GM21786 (cell line): ENCODE results near the gene PIK3C2A.
"Not testable (repeated sequence)": the region's sequence is repeated elsewhere in the genome, so short reads cannot be mapped to it uniquely, and the experiment has no call there.

Experiments used
- ATAC-seq: cut with Tn5 transposase; IDR thresholded peaks from one replicate; pipeline ENCODE4 v1.9.1; 2021; ENCODE audit not compliant: unreplicated experiment

The PIK3C2A gene, protein sequence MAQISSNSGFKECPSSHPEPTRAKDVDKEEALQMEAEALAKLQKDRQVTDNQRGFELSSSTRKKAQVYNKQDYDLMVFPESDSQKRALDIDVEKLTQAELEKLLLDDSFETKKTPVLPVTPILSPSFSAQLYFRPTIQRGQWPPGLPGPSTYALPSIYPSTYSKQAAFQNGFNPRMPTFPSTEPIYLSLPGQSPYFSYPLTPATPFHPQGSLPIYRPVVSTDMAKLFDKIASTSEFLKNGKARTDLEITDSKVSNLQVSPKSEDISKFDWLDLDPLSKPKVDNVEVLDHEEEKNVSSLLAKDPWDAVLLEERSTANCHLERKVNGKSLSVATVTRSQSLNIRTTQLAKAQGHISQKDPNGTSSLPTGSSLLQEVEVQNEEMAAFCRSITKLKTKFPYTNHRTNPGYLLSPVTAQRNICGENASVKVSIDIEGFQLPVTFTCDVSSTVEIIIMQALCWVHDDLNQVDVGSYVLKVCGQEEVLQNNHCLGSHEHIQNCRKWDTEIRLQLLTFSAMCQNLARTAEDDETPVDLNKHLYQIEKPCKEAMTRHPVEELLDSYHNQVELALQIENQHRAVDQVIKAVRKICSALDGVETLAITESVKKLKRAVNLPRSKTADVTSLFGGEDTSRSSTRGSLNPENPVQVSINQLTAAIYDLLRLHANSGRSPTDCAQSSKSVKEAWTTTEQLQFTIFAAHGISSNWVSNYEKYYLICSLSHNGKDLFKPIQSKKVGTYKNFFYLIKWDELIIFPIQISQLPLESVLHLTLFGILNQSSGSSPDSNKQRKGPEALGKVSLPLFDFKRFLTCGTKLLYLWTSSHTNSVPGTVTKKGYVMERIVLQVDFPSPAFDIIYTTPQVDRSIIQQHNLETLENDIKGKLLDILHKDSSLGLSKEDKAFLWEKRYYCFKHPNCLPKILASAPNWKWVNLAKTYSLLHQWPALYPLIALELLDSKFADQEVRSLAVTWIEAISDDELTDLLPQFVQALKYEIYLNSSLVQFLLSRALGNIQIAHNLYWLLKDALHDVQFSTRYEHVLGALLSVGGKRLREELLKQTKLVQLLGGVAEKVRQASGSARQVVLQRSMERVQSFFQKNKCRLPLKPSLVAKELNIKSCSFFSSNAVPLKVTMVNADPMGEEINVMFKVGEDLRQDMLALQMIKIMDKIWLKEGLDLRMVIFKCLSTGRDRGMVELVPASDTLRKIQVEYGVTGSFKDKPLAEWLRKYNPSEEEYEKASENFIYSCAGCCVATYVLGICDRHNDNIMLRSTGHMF (N-terminal part only)

DNA sequence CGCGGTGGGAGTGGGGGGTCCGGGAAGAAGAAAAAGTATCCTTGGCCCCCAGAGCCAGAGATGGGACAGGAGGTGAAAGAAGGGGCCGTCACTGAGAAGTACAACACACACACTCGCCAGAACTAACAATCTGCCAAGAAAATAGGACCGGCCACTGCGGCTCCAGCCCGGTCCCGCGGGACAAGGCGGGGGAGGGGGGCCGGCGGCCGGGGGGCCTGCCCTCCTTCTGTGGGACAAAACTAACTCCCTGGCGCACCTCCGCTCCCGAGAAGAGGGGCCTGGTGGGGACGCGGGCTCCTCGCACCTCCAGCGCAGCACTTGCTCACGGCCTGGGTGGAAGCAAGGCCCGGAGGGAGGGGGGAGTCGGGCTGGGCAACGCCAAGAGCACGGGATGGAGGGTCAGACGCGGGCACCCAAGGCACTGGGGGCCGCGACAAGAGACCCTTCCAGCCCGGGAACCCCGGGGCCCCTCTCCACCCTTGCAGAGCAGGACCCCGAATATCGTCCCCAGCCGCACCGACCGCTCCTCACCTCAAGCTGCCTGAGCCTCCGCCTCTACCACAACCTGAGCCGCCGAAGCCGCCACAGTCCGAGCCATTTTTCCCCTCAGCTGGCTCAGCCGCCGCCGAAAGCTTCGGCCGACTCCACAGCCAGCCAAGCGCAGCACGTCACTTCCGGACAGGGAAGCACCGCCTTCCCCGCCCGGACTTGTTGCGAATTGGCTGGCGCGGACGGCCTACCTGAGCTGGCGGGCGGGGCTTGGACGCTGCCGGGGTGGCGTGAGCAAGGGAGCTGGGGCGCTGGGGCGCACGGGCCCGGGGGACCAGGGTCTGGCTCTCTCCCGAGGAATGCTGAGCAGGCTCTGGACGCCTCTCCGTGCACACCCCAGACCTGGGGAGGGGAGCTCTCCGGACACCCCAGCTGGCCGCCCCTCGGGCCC, at the start of gene PIK3C2A:
Gene PIK3C2A, minus strand, starts transcription at position 670 of the 940 bp plus-strand sequence. CDS start 38,245 bp downstream, outside the sequence.
- peak; percentile 96 for ATAC-seq

DNA sequence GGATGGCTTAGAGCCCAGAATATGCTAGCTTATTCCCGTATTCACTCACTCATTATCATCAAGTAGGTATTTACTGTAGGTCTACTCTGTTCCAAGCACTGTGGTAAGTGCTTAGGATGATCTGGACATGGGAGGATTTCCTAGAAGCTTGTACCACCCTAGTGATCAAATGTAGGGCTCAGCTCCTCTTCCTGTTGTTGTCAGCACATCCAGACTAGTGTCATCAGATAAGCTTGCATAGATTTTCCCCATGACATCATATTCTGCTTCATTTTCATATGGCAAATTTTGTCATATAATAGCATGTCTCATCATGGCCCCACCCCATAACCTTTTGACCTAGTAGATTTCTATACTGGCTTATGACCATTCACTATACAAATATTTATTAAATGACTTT, 49.4 kb upstream of the PIK3C2A start:
- no peak for ATAC-seq

GRCh38 chr11:17256512-17256911, 48.7 kb upstream of the PIK3C2A start:
- ATAC-seq = no peak

DNA sequence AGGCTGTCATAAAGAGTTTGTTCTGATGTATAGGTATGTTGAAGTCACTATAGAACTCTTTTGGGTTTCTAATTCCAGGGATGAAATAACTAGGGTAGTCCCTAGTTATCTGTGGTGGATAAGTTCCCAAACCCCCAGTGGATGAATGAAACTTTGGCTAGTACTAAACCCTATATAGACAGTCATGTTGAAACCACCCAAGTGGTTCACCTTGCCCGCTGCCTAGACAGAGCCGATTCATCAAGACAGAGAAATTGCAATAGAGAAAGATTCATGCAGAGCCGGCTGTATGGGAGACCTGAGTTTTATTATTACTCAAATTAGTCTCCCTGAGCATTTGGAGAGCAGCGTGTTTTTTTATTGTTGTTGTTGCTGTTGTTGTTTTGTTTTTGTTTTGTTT, 44.9 kb upstream of the PIK3C2A start:
- ATAC-seq = no peak

GRCh38 chr11:17250561-17251350, 43.0 kb upstream of the PIK3C2A start:
- no peak for ATAC-seq

- peak; percentile 79 for ATAC-seq
These were observed 36.3 kb upstream of the PIK3C2A start for GRCh38 chr11:17244046-17244445.

- not testable (repeated sequence) for ATAC-seq
These were observed 35.2 kb upstream of the PIK3C2A start for GRCh38 chr11:17242954-17243353.

GRCh38 chr11:17240780-17241179, 33.0 kb upstream of the PIK3C2A start:
- no peak for ATAC-seq

- ATAC-seq = not testable (repeated sequence)
These were observed 32.1 kb upstream of the PIK3C2A start for GRCh38 chr11:17239927-17240326.

DNA sequence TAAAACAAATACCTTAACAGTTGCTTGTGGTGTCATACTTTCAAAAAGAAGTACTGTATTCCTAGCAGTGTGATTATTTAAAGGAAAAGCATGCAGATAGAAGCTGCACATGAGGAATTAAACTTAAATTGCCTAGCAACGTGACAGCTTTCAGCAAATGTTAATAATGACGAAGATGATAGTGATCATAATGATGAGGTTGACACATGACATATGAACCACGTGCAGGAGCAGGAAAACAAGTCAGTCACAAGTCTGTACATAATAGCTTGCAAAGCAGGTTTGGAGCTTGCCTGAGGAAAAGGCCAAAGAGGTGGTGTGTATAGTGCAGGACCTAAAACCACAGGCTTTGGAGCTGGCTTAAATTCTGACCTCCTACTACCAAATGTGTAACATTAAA, 30.6 kb upstream of the PIK3C2A start:
- no peak for ATAC-seq

GRCh38 chr11:17233101-17233500, 25.3 kb upstream of the PIK3C2A start:
- no peak for ATAC-seq

DNA sequence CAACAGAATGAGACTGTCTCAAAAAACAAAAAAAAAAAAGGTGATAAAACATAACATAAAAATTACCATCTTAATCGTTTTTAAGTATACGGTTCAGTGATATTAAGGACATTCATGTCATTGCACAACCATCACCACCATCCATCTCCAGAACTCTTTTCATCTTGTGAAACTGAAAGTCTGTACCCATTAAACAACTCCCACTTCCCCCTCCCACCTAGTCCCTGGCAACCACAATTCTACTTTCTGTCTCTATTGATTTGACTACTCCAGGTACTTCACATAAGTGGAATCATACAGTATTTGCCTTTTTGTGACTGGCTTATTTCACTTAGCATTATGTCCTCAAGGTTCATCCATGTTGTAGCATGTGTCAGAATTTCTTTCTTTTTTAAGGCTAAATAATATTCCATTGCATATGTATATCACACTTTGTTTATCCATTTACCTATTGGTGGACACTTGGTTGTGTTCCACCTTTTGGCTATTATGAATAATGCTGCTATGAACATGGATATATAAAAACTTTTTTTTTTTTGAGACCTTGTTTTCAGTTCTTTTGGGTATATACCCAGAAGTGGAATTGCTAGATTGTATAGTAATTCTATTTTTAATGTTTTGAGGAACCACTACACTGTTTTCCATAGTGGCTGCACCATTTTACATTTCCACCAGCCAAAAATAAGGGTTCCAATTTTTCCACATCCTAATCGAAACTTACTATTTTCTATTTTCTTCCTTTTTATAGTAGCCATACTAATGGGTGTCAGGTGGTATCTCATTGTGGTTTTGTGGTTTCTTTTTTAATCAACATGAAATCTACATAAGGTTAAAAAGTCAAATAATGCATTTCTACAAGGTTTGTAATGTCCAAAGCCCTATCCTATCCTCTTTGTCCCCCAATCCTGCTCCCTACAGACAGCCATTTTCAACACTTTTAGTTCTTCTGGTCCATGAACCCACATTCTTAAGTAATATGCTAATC, 23.4 kb upstream of the PIK3C2A start:
- ATAC-seq = peak; percentile 93

DNA sequence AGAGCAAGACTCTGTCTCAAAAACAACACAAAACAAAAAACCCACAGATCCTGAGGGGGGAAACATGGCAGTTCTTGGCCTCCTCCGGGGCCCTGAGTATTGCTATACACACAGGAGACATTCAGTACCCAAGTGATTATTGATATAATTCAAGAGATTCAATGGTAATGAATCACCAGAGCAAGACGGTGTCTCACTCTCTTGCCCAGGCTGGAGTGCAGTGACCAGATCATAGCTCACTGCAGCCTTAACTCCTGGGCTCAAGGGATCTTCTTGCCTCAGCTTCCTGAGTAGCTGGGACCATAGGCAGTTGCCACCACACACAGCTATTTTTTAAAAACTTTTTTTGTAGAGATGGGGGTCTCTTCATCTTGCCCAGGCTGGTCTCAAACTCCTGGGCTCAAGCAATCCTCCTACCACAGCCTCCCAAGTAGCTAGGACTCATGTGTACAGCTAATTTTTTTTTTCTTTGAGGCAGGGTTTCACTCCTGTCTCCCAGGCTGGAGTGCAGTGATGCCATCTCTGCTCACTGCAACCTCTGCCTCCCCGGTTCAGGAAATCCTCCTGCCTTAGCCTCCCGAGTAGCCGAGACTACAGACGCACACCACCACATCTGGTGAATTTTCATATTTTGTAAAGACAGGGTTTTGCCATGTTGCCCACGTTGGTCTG, 21.8 kb upstream of the PIK3C2A start:
- no peak for ATAC-seq

DNA sequence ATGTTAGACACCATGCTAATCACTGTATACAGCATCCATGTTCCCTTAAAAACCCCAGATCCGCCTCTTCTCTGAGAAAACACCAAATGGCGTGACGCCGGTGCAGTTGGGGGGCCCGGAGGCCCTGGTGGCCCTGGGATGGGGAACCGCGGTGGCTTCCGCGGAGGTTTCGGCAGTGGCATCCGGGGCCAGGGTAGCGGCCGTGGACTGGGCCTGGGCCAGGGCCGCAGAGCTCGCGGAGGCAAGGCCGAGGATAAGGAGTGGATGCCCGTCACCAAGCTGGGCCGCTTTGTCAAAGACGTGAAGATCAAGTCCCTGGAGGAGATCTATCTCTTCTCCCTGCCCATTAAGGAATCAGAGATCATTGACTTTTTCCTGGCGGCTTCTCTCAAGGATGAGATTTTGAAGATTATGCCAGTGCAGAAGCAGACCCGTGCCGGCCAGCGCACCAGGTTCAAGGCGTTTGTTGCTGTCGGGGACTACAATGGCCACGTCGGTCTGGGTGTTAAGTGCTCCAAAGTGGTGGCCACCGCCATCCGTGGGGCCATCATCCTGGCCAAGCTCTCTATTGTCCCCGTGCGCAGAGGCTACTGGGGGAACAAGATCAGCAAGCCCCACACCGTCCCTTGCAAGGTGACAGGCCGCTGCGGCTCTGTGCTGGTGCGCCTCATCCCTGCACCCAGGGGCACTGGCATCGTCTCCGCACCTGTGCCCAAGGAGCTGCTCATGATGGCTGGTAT, 20.6 kb upstream of the PIK3C2A start:
- ATAC-seq = not testable (repeated sequence)

DNA sequence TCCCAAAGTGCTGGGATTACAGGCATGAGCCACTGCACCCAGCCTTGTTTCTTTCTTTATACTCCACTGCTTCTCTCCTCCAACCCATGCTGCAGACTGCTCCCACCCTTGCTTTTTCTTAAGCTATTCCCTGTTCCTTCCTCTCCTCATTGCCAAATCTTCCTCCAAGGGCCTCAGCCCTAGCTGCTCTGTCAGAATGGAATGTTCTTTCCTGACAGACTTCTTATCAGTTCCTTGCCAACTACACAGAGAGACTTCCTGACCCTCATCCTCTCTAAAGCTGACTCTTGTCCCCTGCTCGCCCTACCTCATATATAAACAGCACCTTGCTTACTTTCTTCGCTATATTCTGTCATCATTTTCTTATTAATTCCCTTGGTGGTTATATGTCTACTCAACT, 16.9 kb upstream of the PIK3C2A start:
- no peak for ATAC-seq

- no peak for ATAC-seq
These were observed 14.2 kb upstream of the PIK3C2A start for GRCh38 chr11:17221968-17222367.

GRCh38 chr11:17219016-17219415, 11.2 kb upstream of the PIK3C2A start:
- ATAC-seq = no peak
